IMR-90 (cell line): ENCODE data around the gene RAB36. TPM values are rescaled to one million over a fixed set of nuclear protein-coding genes. Genes with fewer than 3 reads are reported as not detected.

Experiments used
- ATAC-seq: fragments of 200-7000 bp; cut with Tn5 transposase; 2 replicates; pipeline ENCODE4 v1.9.1; 2020; ENCODE audit warnings: low read depth, mild to moderate bottlenecking, moderate library complexity
- BruUV-seq: library from RNA; stranded (reverse); fragments of 400-500 nt; replicated peaks from 2 replicates; lab custom pipeline; 2021; lab: Mats Ljungman, UMichigan
- CTCF ChIA-PET: fragments of 300-600 bp; formaldehyde crosslinking; extraction: SDS; loops from one replicate; lab custom pipeline; 2021; ENCODE audit warnings: antibody characterized with exemption; lab: Yijun Ruan, JAX
- POLR2A ChIA-PET: fragments of 300-600 bp; sonication (Branson Sonifier 250); formaldehyde crosslinking; loops from one replicate; lab custom pipeline; 2022; ENCODE audit warnings: antibody characterized with exemption; ENCODE audit not compliant: unreplicated experiment; lab: Charles Lee
- DNase-seq: peaks from one replicate; pipeline ENCODE4 v3.0.0; 2013
- H2AFZ ChIP-seq: replicated peaks from 2 replicates; pipeline ENCODE3; 2013; ENCODE audit warnings: low read length, mild to moderate bottlenecking; ENCODE audit not compliant: poor library complexity
- H2AK5ac ChIP-seq: 2 replicates; pipeline ENCODE4 v1.6.1; 2013; ENCODE audit warnings: low read depth, low read length, inconsistent platforms
- H2AK9ac ChIP-seq: replicated peaks from 2 replicates; pipeline ENCODE3; 2013; ENCODE audit warnings: mild to moderate bottlenecking, low read depth, low read length, moderate library complexity; ENCODE audit not compliant: poor library complexity
- H2BK120ac ChIP-seq: 2 replicates; pipeline ENCODE4 v1.6.1; 2013; ENCODE audit warnings: low read depth, low read length, inconsistent platforms
- H2BK15ac ChIP-seq: 3 replicates; pipeline ENCODE4 v1.6.1; 2013; ENCODE audit warnings: low read depth, low read length, inconsistent platforms
- H2BK20ac ChIP-seq: 2 replicates; pipeline ENCODE4 v1.6.1; 2013; ENCODE audit warnings: low read depth, mild to moderate bottlenecking, inconsistent platforms, low read length, moderate library complexity
- H2BK5ac ChIP-seq: 2 replicates; pipeline ENCODE4 v1.6.1; 2013; ENCODE audit warnings: mild to moderate bottlenecking, low read depth, low read length, inconsistent platforms; ENCODE audit not compliant: poor library complexity, severe bottlenecking
- H3K14ac ChIP-seq: replicated peaks from 2 replicates; pipeline ENCODE4 v1.6.1; 2013; ENCODE audit warnings: low read depth, low read length, inconsistent platforms
- H3K18ac ChIP-seq: 2 replicates; pipeline ENCODE4 v1.6.1; 2013; ENCODE audit warnings: low read depth, low read length, control low read depth
- H3K23ac ChIP-seq: 2 replicates; pipeline ENCODE4 v1.6.1; 2013; ENCODE audit warnings: low read depth, low read length, inconsistent platforms
- H3K27ac ChIP-seq: 2 replicates; pipeline ENCODE4 v1.5.1; 2013; ENCODE audit warnings: mild to moderate bottlenecking, control low read depth, low read length; ENCODE audit not compliant: insufficient read depth
- H3K27me3 ChIP-seq: 2 replicates; pipeline ENCODE4 v1.6.1; 2013; ENCODE audit warnings: low read length; ENCODE audit not compliant: control insufficient read depth, insufficient read depth
- H3K36me3 ChIP-seq: 2 replicates; pipeline ENCODE4 v1.6.1; 2013; ENCODE audit warnings: low read length, mixed read lengths; ENCODE audit not compliant: control insufficient read depth, insufficient read depth
- H3K4ac ChIP-seq: 2 replicates; pipeline ENCODE4 v1.6.1; 2013; ENCODE audit warnings: low read depth, low read length, inconsistent platforms
- H3K4me1 ChIP-seq: 2 replicates; pipeline ENCODE4 v1.6.1; 2013; ENCODE audit warnings: low read length, mixed read lengths; ENCODE audit not compliant: control insufficient read depth, insufficient read depth
- H3K4me2 ChIP-seq: 2 replicates; pipeline ENCODE4 v1.6.1; 2013; ENCODE audit warnings: low read depth, mild to moderate bottlenecking, control low read depth, low read length, moderate library complexity
- H3K4me3 ChIP-seq: 2 replicates; pipeline ENCODE4 v1.5.1; 2013; ENCODE audit warnings: low read depth, mild to moderate bottlenecking, control low read depth, low read length, moderate library complexity; ENCODE audit not compliant: insufficient read depth
- H3K56ac ChIP-seq: 2 replicates; pipeline ENCODE4 v1.6.1; 2013; ENCODE audit warnings: low read length, inconsistent platforms; ENCODE audit not compliant: insufficient read depth; ENCODE audit errors: extremely low read depth
- H3K79me1 ChIP-seq, 2 experiments: 2 replicates each; pipeline ENCODE4 v1.6.1; 2013; ENCODE audit warnings: low read length in 2 of 2, inconsistent platforms in 1 of 2, low read depth in 1 of 2
- H3K9ac ChIP-seq: 2 replicates; pipeline ENCODE4 v1.6.1; 2013; ENCODE audit warnings: low read depth, low read length, control low read depth
- H3K9me1 ChIP-seq: 2 replicates; pipeline ENCODE4 v1.6.1; 2013; ENCODE audit warnings: low read length, inconsistent platforms; ENCODE audit not compliant: insufficient read depth
- H3K9me3 ChIP-seq: 2 replicates; pipeline ENCODE4 v1.6.1; 2013; ENCODE audit warnings: low read length; ENCODE audit not compliant: control insufficient read depth, insufficient read depth
- H4K20me1 ChIP-seq: 2 replicates; pipeline ENCODE4 v1.6.1; 2013; ENCODE audit warnings: low read length, inconsistent platforms; ENCODE audit not compliant: insufficient read depth
- H4K5ac ChIP-seq: 2 replicates; pipeline ENCODE4 v1.6.1; 2013; ENCODE audit warnings: mild to moderate bottlenecking, low read depth, low read length, control low read depth
- H4K8ac ChIP-seq, 2 experiments: 2 replicates each; pipeline ENCODE4 v1.6.1; 2013; ENCODE audit warnings: low read depth in 2 of 2, low read length in 2 of 2, control low read depth in 1 of 2, inconsistent platforms in 1 of 2
- H4K91ac ChIP-seq: 2 replicates; pipeline ENCODE4 v1.6.1; 2013; ENCODE audit warnings: low read depth, low read length, inconsistent platforms; ENCODE audit not compliant: insufficient read depth
- BHLHE40 ChIP-seq: fragments of 150-350 bp; IDR thresholded peaks from 2 replicates; pipeline ENCODE4 v1.6.1; 2016; ENCODE audit warnings: mild to moderate bottlenecking, low read depth, low read length
- CEBPB ChIP-seq: IDR thresholded peaks from 2 replicates; pipeline ENCODE4 v1.6.1; 2012; ENCODE audit warnings: low read depth, low read length, improper control_type of control experiment
- CHD1 ChIP-seq: IDR thresholded peaks from 2 replicates; pipeline ENCODE4 v1.6.1; 2012; ENCODE audit warnings: low read depth, low read length, improper control_type of control experiment
- FOS ChIP-seq: fragments of 150-350 bp; IDR thresholded peaks from 2 replicates; pipeline ENCODE4 v1.6.1; 2016; ENCODE audit warnings: low read depth, low read length
- MAFK ChIP-seq: IDR thresholded peaks from 2 replicates; pipeline ENCODE4 v1.6.1; 2012; ENCODE audit warnings: low read depth, low read length, improper control_type of control experiment
- MAZ ChIP-seq: IDR thresholded peaks from 2 replicates; pipeline ENCODE4 v1.6.1; 2012; ENCODE audit warnings: low read depth, mild to moderate bottlenecking, low read length, improper control_type of control experiment, moderate library complexity, borderline replicate concordance
- MXI1 ChIP-seq: IDR thresholded peaks from 2 replicates; pipeline ENCODE4 v1.6.1; 2012; ENCODE audit warnings: low read depth, mild to moderate bottlenecking, low read length, moderate library complexity, borderline replicate concordance
- NFE2L2 ChIP-seq: fragments of 150-350 bp; IDR thresholded peaks from 2 replicates; pipeline ENCODE4 v1.6.1; 2016; ENCODE audit warnings: low read depth, mild to moderate bottlenecking, low read length
- POLR2A ChIP-seq: IDR thresholded peaks from 2 replicates; pipeline ENCODE4 v1.6.1; 2012; ENCODE audit warnings: mild to moderate bottlenecking, low read depth, low read length
- RAD21 ChIP-seq: IDR thresholded peaks from 2 replicates; pipeline ENCODE4 v1.6.1; 2012; ENCODE audit warnings: low read length, improper control_type of control experiment
- RCOR1 ChIP-seq: IDR thresholded peaks from 2 replicates; pipeline ENCODE4 v1.6.1; 2012; ENCODE audit warnings: mild to moderate bottlenecking, low read length, improper control_type of control experiment; ENCODE audit not compliant: insufficient replicate concordance
- RFX5 ChIP-seq: IDR thresholded peaks from 2 replicates; pipeline ENCODE4 v1.8.0; 2012; ENCODE audit warnings: low read depth, mild to moderate bottlenecking, low read length, moderate library complexity
- SMC3 ChIP-seq: fragments of 150-350 bp; IDR thresholded peaks from 2 replicates; pipeline ENCODE4 v1.6.1; 2016; ENCODE audit warnings: low read depth, mild to moderate bottlenecking, antibody characterized with exemption, low read length, moderate library complexity
- WGBS, 2 experiments: methylation state at CpG; one replicate each; pipeline versions ENCODE4 v1.1.5 to v1.1.7; 2013; ENCODE audit warnings: missing lambda C conversion rate in 2 of 2; ENCODE audit not compliant: insufficient read length in 1 of 2; ENCODE audit errors: extremely low coverage in 2 of 2; 5-methylcytosine and 5-hydroxymethylcytosine counted together
- dilution Hi-C: fragments of 300-500 bp; cut with HindIII; formaldehyde crosslinking; loops from one replicate; pipeline ENCODE4 v1.14.3; 2018; ENCODE audit warnings: low sequenced_read_pairs; ENCODE audit not compliant: unreplicated experiment
- in situ Hi-C: fragments of 300-500 bp; cut with MboI; formaldehyde crosslinking; loops from 3 replicates; pipeline ENCODE4 v1.14.3; 2019; ENCODE audit warnings: low sequenced_read_pairs, inconsistent platforms, mixed read lengths
- intact Hi-C: fragments of 100-400 bp; cut with micrococcal nuclease; formaldehyde crosslinking; loops from 2 replicates; pipeline ENCODE4 v1.10.0; 2022
- polyA plus RNA-seq, 3 experiments: library from polyadenylated mRNA; depleted of rRNA; stranded (reverse); fragments of >200 nt; gene quantifications; 2 replicates each; pipeline ENCODE4 v1.2.3, GENCODE V29; 2012; ENCODE audit warnings: low replicate concordance in 1 of 3
- total RNA-seq: library from RNA; depleted of rRNA; stranded (reverse); fragments of >200 nt; gene quantifications from 2 replicates; pipeline ENCODE4 v1.2.3, GENCODE V29; 2012
- TF ChIP-seq, protein P1 (sequence below): fragments of 150-350 bp; IDR thresholded peaks from 2 replicates; pipeline ENCODE4 v1.6.1; 2016; ENCODE audit warnings: low read depth, mild to moderate bottlenecking, low read length, moderate library complexity, borderline replicate concordance
- TF ChIP-seq, protein P2 (sequence below): fragments of 150-350 bp; IDR thresholded peaks from 2 replicates; pipeline ENCODE4 v1.6.1; 2017; ENCODE audit warnings: mild to moderate bottlenecking, antibody characterized with exemption, low read length, low read depth
- TF ChIP-seq, protein P3 (sequence below): conservative IDR thresholded peaks from 2 replicates; pipeline ENCODE4 v1.5.1; 2012; ENCODE audit warnings: mild to moderate bottlenecking, low read depth, low read length, improper control_type of control experiment

Gene RAB36
- total and polyA plus RNA-seq, 2 of the 4 experiments (the other 2 are of a cell fraction) = 3.6 to 4.0 TPM

DNA sequence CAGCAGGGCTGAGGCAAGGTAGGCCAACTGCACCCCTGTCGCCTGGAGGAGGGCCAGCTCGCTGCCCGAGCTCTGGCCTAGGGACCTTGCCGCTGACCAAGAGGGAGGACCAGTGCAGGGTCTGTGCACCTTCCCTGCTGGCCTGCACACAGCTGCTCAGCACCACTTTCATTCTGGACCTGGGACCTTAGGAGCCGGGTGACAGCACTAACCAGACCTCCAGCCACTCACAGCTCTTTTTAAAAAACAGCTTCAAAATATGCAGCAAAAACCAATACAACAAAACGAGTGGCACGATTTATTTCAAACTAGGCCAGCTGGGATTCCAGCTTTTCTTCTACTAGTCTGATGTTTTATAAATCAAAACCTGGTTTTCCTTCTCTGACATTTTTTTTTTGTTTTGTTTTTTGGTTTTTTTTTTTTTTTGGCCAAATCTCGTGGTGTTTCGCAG, 21.4 kb upstream of the RAB36 start:
- H4K20me1 ChIP-seq = no peaks in the 10 kb centered on the region
- peaks cover 3% of the 10 kb centered on the region; the same call in 1 of the 2 replicates for H3K4me1 ChIP-seq
- H2BK20ac ChIP-seq = no peak overlapping the region
- no peak overlapping the region for H3K18ac ChIP-seq
- H2AFZ ChIP-seq = no peak overlapping the region
- ChIA-PET CTCF (interaction anchor here (1.0 to 2.4 kb wide), 2 partner anchors 149 to 164 kb away, joined by 3 to 5 read pairs; no protein-coding TSS in a partner anchor), POLR2A (interaction anchor here (0.7 kb wide), 1 partner anchor 258 kb away, joined by 3 read pairs; no protein-coding TSS in a partner anchor)
- peaks cover 6% of the 10 kb centered on the region; the same call in 1 of the 2 replicates for H3K27me3 ChIP-seq
- H2BK15ac ChIP-seq = no peak overlapping the region
- ATAC-seq = no peak
- no TSS peak for BruUV-seq
- no peak overlapping the region for H3K9ac ChIP-seq
- H3K4me3 ChIP-seq = no peak overlapping the region
- intact Hi-C loops = no loop called here
- H3K4ac ChIP-seq = no peak overlapping the region
- TF ChIP-seq CHD1 = no peak
- no peak for TF ChIP-seq RFX5
- TF ChIP-seq MAZ = no peak
- no peak for TF ChIP-seq RAD21
- TF ChIP-seq FOS = no peak
- no peak for TF ChIP-seq SMC3
- TF ChIP-seq NFE2L2 = no peak
- no peak for TF ChIP-seq MAFK
- TF ChIP-seq MXI1 = no peak
- TF ChIP-seq, protein P1, sequence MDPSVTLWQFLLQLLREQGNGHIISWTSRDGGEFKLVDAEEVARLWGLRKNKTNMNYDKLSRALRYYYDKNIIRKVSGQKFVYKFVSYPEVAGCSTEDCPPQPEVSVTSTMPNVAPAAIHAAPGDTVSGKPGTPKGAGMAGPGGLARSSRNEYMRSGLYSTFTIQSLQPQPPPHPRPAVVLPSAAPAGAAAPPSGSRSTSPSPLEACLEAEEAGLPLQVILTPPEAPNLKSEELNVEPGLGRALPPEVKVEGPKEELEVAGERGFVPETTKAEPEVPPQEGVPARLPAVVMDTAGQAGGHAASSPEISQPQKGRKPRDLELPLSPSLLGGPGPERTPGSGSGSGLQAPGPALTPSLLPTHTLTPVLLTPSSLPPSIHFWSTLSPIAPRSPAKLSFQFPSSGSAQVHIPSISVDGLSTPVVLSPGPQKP = no peak
- TF ChIP-seq, protein P2, sequence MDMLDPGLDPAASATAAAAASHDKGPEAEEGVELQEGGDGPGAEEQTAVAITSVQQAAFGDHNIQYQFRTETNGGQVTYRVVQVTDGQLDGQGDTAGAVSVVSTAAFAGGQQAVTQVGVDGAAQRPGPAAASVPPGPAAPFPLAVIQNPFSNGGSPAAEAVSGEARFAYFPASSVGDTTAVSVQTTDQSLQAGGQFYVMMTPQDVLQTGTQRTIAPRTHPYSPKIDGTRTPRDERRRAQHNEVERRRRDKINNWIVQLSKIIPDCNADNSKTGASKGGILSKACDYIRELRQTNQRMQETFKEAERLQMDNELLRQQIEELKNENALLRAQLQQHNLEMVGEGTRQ = no peak
- no peak for TF ChIP-seq RCOR1
- no peak for TF ChIP-seq POLR2A
- TF ChIP-seq, protein P3, sequence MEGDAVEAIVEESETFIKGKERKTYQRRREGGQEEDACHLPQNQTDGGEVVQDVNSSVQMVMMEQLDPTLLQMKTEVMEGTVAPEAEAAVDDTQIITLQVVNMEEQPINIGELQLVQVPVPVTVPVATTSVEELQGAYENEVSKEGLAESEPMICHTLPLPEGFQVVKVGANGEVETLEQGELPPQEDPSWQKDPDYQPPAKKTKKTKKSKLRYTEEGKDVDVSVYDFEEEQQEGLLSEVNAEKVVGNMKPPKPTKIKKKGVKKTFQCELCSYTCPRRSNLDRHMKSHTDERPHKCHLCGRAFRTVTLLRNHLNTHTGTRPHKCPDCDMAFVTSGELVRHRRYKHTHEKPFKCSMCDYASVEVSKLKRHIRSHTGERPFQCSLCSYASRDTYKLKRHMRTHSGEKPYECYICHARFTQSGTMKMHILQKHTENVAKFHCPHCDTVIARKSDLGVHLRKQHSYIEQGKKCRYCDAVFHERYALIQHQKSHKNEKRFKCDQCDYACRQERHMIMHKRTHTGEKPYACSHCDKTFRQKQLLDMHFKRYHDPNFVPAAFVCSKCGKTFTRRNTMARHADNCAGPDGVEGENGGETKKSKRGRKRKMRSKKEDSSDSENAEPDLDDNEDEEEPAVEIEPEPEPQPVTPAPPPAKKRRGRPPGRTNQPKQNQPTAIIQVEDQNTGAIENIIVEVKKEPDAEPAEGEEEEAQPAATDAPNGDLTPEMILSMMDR = no peak
- no peak for TF ChIP-seq CEBPB
- no peak for TF ChIP-seq BHLHE40
- no peak overlapping the region for H4K5ac ChIP-seq
- H2BK120ac ChIP-seq = no peak overlapping the region
- in situ Hi-C loops = loop anchor here (10.0 kb wide), 1 partner anchor 269 kb away; no protein-coding TSS in a partner anchor
- no peak for DNase-seq
- H3K9me1 ChIP-seq = no peaks in the 10 kb centered on the region
- no peaks in the 10 kb centered on the region for H3K9me3 ChIP-seq
- no peak overlapping the region for H2AK5ac ChIP-seq
- H4K8ac ChIP-seq = no peak overlapping the region
- no peaks in the 10 kb centered on the region for H3K36me3 ChIP-seq
- H2AK9ac ChIP-seq = no peak overlapping the region
- H3K79me1 ChIP-seq = no peaks in the 10 kb centered on the region
- H3K23ac ChIP-seq = no peak overlapping the region
- dilution Hi-C loops = no loop called here
- H3K27ac ChIP-seq = no peak overlapping the region
- H4K91ac ChIP-seq = no peak overlapping the region
- 77% methylated on average over 5 of the region's 9 CpGs; no CpG with 5 or more reads in 1 of the 2 experiments for WGBS, 2 experiments
- H2BK5ac ChIP-seq = no peak overlapping the region
- H3K14ac ChIP-seq = no peak overlapping the region
- no peak overlapping the region for H3K4me2 ChIP-seq
- H3K56ac ChIP-seq = no peak overlapping the region
